ENCODE data around the gene PPM1M. TPM values are rescaled to one million over a fixed set of nuclear protein-coding genes. Genes with fewer than 3 reads are reported as not detected.

Gene PPM1M
- 10 to 100 TPM in 2 of 10 donors, 1 to 10 TPM in 8; 5.2 to 17.6 (median 7.9) TPM for total RNA-seq
- 10 to 100 TPM in 1 of 2 donors, 1 to 10 TPM in 1; 6.4 to 11.1 TPM for polyA plus RNA-seq
- long read RNA-seq, donor 1, transcript PPM1M-202 (10 exons, 2,193 nt): major isoform, 9 of 14 reads
- long read RNA-seq, donor 1, partial matches to known transcripts: 2 of 14 reads
- long read RNA-seq, donor 1, other reads (novel, unspliced or antisense): 3 of 14 reads
- long read RNA-seq, donor 2, transcript PPM1M-202 (10 exons, 2,193 nt): major isoform, 10 of 16 reads
- long read RNA-seq, donor 2, partial matches to known transcripts: 1 of 16 reads
- long read RNA-seq, donor 2, other reads (novel, unspliced or antisense): 4 of 16 reads
- long read RNA-seq, donor 3, transcript PPM1M-202 (10 exons, 2,193 nt): major isoform, 14 of 21 reads
- long read RNA-seq, donor 3, partial matches to known transcripts: 2 of 21 reads
- long read RNA-seq, donor 3, other reads (novel, unspliced or antisense): 5 of 21 reads

GRCh38 chr3:52245322-52246263, at the start of gene PPM1M:
Gene PPM1M, plus strand, starts transcription at chr3:52245759. Its CDS starts 66 bp downstream, at chr3:52245825.
- DNase-seq (peak; percentile 49 to 64), ATAC-seq (peak; percentile 29 to 77 (median 51))
- Histone ChIP-seq H3K27ac (peak within 1 kb of the TSS; percentile 69 to 97 (median 88)), H3K36me3 (peaks cover 0 to 29% (median 0%) of the 10 kb centered on the region in 9 donors), H3K4me3 (peak within 1 kb of the TSS; percentile 33 to 71 (median 64)), H3K9me3 (peaks cover 0 to 6% (median 0%) of the 10 kb centered on the region in 11 donors), H3K4me1 (peaks cover 7 to 58% (median 17%) of the 10 kb centered on the region in 9 donors), H3K27me3 (no peaks in the 10 kb centered on the region)
- WGBS, 2 donors: 2% methylated on average over 69 to 98 of the region's 98 CpGs
- TF ChIP-seq CTCF (IDR thresholded peaks at IDR 0.05): no peak
- intact Hi-C loops (cut with DNase I): no loop called here

GRCh38 chr3:52195823-52196331, 49.7 kb upstream of the PPM1M start:
- Histone ChIP-seq H3K36me3 (peaks cover 0 to 18% (median 4%) of the 10 kb centered on the region in 9 donors), H3K4me3 (no peak overlapping the region), H3K9me3 (no peaks in the 10 kb centered on the region), H3K4me1 (peaks cover 14 to 65% (median 51%) of the 10 kb centered on the region in 9 donors), H3K27me3 (no peaks in the 10 kb centered on the region), H3K27ac (peak overlapping the region in 9 of 10 donors; percentile 87 to 96 (median 92))
- 69 to 76% methylated on average over 10 of the region's 10 CpGs for WGBS, 2 donors
- intact Hi-C loops (cut with DNase I): loop anchor here in 4 of 10 donors (5.0 kb wide), 1 partner anchor 44 kb away; the partner anchor contains the start of gene POC1A (in 4 of the 4)
- no peak for TF ChIP-seq CTCF (IDR thresholded peaks at IDR 0.05)
- no peak for DNase-seq
- ATAC-seq: peak in 6 of 8 donors; percentile 4 to 38 (median 10)

GRCh38 chr3:52196977-52197376, 48.6 kb upstream of the PPM1M start:
- H3K4me1 ChIP-seq: peaks cover 14 to 75% (median 62%) of the 10 kb centered on the region in 9 donors
- intact Hi-C loops (cut with DNase I): loop anchor here in 4 of 10 donors (5.0 kb wide), 1 partner anchor 45 kb away; the partner anchor contains the start of gene POC1A (in 4 of the 4)
- H3K27me3 ChIP-seq: no peaks in the 10 kb centered on the region
- no peak for TF ChIP-seq CTCF (IDR thresholded peaks at IDR 0.05)
- peak overlapping the region in 1 of 10 donors; percentile 100 for H3K4me3 ChIP-seq
- DNase-seq (peak in 1 of 2 donors; percentile 48), ATAC-seq (peak in 4 of 8 donors; percentile 1 to 10 (median 3))
- WGBS, 2 donors: 60 to 74% methylated on average over 3 of the region's 3 CpGs
- no peaks in the 10 kb centered on the region for H3K9me3 ChIP-seq
- peak overlapping the region in 9 of 10 donors; percentile 87 to 96 (median 92) for H3K27ac ChIP-seq
- H3K36me3 ChIP-seq: peaks cover 0 to 29% (median 14%) of the 10 kb centered on the region in 9 donors
